Measurements from ENCODE around the gene ELAVL4. TPM values are rescaled to one million over a fixed set of nuclear protein-coding genes. Genes with fewer than 3 reads are reported as not detected.
A peak's percentile ranks its signal among the peaks of the same experiment; 100 is the strongest.

Gene ELAVL4
- total RNA-seq, 1 donor from 2014 or later, result 0.18 TPM

DNA sequence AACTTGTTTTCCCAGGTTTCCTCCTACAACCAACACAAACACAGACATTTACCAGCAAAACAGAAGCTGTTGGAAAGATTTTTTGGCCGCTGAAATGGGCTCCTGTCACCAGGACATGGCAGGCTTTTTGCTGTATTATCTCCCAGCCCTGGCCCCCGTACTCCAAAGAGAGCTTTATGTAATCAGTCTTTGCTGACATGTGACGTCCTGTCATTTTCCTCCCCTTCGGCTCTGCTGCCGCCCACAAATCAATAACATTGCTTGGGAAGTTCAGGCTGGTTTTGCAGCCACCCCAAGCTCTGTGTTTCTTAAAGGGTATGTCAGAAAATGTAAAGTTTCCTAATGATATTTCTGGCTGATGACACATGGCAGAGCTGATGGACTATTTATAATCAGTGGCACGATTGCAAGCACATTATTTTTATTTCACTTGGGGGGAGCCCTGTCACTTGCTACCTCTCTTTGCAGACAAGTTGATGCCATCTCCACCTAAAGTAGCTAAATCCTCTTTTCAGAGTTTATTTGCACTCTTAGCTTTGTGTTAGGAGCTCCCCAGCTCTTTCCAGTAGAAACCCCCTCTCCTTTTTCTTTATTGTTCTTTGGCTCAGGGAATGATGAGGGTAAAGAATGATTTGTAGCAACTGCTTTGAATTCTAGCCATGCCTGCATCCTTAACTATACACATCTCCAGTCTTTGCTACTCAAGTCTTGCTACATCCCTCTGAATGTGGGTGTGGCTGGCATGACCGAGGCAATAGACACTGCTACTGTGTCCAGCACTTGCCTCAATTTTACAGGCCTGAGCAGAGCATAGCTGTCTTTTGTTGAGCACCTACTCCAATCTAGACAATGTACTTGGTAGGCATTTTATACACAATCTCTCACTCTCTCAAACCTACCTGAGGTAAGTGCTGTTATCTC is 67.3 kb downstream of the ELAVL4 start:
- DNase-seq (ENCODE audit: low spot score) (peak; percentile 50), ATAC-seq (peak; percentile 83)

GRCh38 chr1:50177994-50178393 is 69.3 kb downstream of the ELAVL4 start:
- ATAC-seq, result no peak
- DNase-seq (ENCODE audit: low spot score), result no peak

- DNase-seq (ENCODE audit: low spot score) (no peak), ATAC-seq (peak; percentile 27)
These were observed 70.9 kb downstream of the ELAVL4 start for GRCh38 chr1:50179639-50180038.

DNA sequence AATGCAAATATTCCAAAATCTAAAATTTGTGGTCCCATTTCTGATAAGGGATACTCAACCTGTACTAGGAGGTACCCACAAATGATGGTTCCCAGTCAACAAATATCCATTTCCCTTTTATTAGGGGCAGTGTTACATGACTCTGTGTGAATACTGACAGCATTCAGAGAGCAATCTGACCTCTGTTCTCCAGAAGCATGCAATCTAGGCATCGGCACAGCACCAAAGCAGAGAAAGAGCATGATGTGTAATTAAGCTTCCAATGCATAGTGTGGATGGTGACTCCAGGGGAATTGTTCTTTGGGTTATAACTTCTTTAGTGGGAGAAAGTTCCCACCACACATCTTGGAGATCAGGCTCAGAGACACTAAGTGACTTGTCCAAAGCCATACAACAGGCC is 71.6 kb downstream of the ELAVL4 start:
- DNase-seq (ENCODE audit: low spot score) (no peak), ATAC-seq (peak; percentile 58)

GRCh38 chr1:50181027-50181663 is 72.4 kb downstream of the ELAVL4 start:
- ATAC-seq, result peak; percentile 85
- DNase-seq (ENCODE audit: low spot score), result peak; percentile 85

GRCh38 chr1:50183378-50184133 is 74.8 kb downstream of the ELAVL4 start:
- DNase-seq (ENCODE audit: low spot score), result no peak
- ATAC-seq, result peak; percentile 34

- ATAC-seq, result no peak
- DNase-seq (ENCODE audit: low spot score), result no peak
These were observed 80.6 kb downstream of the ELAVL4 start for GRCh38 chr1:50189369-50189768.

- no peak for ATAC-seq
- no peak for DNase-seq (ENCODE audit: low spot score)
These were observed 84.3 kb downstream of the ELAVL4 start for GRCh38 chr1:50193002-50193401.

GRCh38 chr1:50195205-50195604 is 86.5 kb downstream of the ELAVL4 start:
- no peak for DNase-seq (ENCODE audit: low spot score)
- no peak for ATAC-seq

GRCh38 chr1:50196081-50196480 is 87.4 kb downstream of the ELAVL4 start:
- ATAC-seq (no peak), DNase-seq (ENCODE audit: low spot score) (no peak)

- DNase-seq (ENCODE audit: low spot score) (no peak), ATAC-seq (no peak)
These were observed 88.5 kb downstream of the ELAVL4 start for GRCh38 chr1:50197216-50197615.

DNA sequence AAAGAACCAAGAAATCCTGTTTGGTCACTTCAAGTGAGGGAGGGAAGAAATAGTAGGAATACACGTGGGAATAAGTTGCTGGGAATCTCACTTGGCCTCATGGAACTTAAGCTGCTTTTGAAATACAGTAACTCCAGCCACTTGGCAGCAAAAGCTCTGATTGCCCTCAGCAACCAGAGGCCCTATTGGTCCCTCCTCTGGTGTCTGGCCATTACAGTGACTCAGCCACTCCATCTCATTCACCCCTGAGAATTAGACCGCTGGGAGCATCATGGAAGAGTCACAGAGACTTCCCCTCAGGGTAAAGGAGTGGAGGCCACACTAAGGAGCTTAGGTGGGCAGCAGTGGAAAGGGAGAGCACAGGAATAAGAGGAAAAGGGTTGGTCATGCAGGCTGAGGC is 99.6 kb downstream of the ELAVL4 start:
- ATAC-seq, result no peak

GRCh38 chr1:50208756-50209155 is 100.0 kb downstream of the ELAVL4 start:
- DNase-seq (ENCODE audit: low spot score), result no peak
- ATAC-seq, result no peak

More for the DNA sequence above, 99.6 kb downstream of the ELAVL4 start:
- no peak for DNase-seq (ENCODE audit: low spot score)

- ATAC-seq, result no peak
- DNase-seq (ENCODE audit: low spot score), result no peak
These were observed 101.0 kb downstream of the ELAVL4 start for GRCh38 chr1:50209749-50210148.

- ATAC-seq, result peak; percentile 63
- DNase-seq (ENCODE audit: low spot score), result peak; percentile 46
These were observed 104.8 kb downstream of the ELAVL4 start for GRCh38 chr1:50213505-50213904.

- DNase-seq (ENCODE audit: low spot score), result peak; percentile 85
These were observed 106.0 kb downstream of the ELAVL4 start for GRCh38 chr1:50214717-50215116.

GRCh38 chr1:50218344-50219120 is 109.8 kb downstream of the ELAVL4 start:
- DNase-seq (ENCODE audit: low spot score) (no peak), ATAC-seq (no peak)

More at GRCh38 chr1:50214717-50215116, 106.0 kb downstream of the ELAVL4 start:
- peak; percentile 97 for ATAC-seq

DNA sequence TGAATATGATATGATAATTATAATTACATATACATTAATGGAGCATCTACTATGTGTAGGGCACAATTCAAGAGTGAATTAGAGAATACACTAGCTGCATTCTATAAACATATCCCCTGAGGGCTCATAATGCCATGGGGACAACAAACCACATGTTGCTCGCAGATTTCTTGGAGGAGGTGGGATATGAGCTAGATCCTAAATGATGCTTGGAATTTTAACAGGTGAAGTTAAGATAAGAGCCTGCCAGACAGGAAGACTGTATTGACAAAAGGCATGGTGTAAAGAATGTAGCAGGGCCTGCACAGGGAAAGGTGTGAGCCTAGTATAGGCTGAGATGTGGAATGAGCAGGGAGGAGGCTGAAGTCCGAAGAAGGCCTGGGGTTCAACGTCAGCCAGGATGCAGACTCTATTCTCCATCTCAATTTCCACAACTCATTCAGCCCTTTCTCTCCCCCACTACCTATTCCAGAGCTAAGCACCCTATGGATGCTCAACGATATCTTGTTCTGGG is 120.2 kb downstream of the ELAVL4 start:
- DNase-seq (ENCODE audit: low spot score) (no peak), ATAC-seq (no peak)

- ATAC-seq (no peak), DNase-seq (ENCODE audit: low spot score) (no peak)
These were observed 122.5 kb downstream of the ELAVL4 start for GRCh38 chr1:50231209-50231608.

- no peak for ATAC-seq
- no peak for DNase-seq (ENCODE audit: low spot score)
These were observed 123.6 kb downstream of the ELAVL4 start for GRCh38 chr1:50232336-50232735.
